HG02678 (cell line): ENCODE results near the gene RPE65.
"Not testable (repeated sequence)": the region's sequence is repeated elsewhere in the genome, so short reads cannot be mapped to it uniquely, and the experiment has no call there.

Experiments
- ATAC-seq: cut with Tn5 transposase; IDR thresholded peaks from one replicate; pipeline ENCODE4 v1.9.1; 2021; ENCODE audit warnings: mild to moderate bottlenecking, moderate library complexity; ENCODE audit not compliant: unreplicated experiment

Gene RPE65

DNA sequence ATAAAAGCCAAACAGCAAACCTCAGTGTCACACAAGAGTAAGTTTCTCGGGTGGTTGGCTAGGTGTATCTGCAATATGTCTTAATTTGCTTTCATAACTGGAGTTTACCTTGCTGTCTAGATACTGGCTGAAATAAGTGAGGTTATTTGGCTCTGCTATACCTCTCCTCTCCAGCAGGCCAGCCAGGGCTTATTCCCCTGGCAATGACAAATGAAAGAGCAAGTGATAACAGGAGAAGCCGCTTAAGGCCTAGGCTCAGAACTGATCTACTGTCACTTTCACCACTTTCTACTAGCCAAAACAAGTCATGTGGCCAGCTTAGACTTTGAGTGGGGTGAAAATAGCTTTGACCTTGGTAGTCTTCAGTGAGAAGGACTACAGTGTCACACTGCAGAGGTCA is 4.8 kb upstream of the RPE65 start:
- peak; percentile 40 for ATAC-seq

DNA sequence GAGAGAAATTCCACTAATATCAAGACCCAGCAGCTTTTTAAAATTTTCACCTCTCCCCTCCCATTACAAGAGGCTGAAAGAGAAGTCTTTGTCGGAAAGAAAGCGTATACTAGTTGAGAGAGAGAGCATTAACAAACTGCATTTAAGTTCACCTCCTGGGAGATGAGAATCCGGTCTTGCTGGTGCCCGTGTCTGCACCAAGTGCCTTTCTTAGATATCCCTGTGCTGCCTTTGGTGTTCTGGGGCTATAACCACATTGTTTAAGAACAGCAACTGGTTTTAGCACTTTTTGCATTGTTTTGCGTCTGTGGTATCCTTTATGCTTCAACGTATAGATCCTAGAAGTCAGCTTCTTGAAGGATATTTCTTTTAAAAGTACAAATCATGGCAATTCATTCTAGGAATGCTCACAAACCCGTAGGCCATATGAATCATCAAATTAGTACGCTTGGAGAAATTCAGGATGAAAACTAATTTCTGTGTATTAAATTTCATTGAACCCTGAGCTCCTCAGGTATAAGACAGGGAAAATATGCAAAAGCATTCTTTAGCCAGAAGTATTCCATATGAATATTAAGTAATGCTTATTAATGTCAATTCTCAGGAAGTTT is 3.4 kb upstream of the RPE65 start:
- ATAC-seq = no peak

DNA sequence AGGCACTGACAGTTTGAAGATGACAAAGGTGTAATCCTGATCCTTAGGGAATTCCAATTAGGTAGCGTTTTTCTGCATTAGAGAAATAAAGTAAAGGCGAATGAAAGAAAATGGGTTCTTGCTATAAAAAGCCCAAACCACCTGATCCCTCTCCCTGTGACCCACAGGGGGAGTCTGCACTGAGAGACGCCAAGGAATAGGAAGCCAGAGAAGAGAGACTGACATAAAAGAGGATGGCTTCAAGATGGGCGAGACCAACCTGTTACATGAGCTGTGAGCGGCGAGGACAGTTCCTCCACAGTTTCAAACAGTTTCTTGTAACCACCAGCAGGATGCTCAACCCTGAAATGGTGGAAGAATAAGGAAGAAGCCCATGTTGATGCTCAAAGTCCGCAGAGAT is 1.4 kb downstream of the RPE65 start:
- ATAC-seq = no peak

DNA sequence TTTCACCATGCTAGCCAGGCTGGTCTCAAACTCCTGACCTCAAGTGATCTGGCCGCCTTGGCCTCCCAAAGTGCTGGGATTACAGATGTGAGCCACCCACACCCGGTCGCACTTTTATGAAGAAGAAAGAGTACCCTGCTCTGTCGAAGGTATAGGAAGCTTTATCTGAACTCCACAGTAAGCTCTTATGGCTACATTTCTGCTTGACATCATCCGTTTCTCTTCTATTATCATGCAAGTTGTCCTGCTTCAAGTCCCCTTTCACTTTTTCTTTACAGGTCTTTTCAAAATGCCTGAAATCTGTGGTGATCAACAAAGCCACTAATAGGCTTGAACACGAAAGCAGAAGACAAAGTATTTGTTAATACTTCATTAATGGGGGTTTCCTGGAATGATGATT is 4.0 kb downstream of the RPE65 start:
- no peak for ATAC-seq

DNA sequence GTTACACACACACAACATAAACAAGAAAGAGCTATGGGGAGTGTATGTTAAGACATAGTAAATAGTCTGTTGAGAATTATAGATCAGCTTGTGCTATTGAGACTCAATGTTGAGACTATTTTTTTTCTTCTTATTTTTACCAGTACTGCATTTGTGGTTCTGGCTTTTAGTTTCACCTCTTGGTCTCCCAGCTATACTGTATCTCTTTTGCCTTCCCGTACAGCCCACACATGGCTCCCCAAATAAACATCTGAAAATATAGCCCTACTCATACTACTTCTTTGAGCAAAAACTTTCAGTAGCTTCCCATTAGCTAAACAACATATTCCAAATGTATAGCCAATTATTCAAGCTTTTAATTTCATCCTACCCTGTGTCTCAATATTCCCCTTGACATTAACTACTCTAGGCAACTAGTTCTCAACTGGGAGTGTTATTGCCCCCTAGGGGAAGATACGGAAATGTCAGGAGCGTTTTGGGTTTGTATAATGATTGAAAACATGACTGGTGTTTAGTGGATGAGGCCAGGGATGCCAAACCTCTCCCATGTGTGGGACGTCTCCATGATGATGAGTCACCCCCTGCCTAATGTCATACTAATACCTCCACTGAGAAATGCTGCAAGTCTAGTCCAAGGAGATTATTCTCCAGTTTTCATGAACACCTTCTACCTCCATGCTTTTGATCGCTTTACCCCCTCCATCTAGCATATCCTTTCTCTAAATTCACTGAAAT is 6.8 kb downstream of the RPE65 start:
- ATAC-seq = peak; percentile 85

DNA sequence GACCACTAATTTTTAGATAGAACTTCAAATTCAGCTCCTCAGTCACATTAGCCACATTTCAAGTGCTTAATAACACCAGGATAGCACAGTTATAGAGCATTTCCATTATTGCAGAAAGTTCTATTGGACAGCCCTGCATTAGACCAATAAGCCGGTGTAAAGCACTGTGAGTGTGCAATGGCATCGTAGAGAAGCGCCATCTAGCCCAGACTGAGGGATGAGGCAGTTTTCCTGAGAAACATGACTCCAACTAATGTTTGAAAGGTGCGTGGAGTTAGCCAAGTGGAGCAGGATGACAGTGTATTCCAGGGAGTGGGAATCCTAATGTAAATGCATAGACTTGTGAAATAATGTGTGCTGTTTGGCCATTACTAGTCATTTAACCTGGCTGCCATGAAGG is 7.7 kb downstream of the RPE65 start:
- ATAC-seq = no peak

DNA sequence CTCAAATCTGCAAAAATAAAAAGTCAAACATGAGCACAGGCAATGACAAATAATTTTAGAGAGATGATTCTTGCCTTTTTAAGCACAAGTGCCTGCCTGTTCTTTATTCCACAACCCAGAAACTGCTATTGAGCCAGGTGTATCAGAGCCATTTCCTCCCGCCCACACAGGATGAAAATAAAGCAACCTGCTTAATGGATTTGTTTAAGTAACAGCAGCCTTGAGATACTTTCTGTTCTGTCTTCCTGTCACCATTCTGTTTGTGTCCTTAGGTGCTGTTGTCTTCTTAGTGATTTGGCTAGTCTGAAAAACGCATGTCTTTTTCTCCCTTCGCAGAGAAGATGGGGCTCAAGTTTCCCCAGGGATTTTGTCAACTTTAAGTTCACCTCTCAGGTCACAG is 11.4 kb downstream of the RPE65 start:
- no peak for ATAC-seq

DNA sequence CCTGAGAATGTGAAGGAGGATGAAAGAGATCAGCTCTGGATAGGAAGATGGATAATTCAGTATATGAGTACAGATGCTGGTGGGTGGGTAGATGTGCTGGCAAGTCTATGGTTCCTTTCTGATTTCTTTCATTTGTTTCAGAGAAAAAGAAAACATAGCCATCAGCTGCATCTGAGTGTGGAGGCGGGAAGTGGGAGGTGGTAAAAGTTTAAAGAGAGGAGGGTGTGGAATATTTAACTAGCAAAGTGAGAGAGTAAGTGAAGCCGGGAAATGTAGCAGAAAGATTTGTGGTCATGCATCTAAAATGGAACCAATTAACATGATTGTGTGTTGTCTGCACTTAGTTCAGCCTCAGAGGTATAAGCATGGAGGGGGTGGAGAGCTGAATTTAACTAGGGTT is 16.4 kb downstream of the RPE65 start:
- ATAC-seq = no peak

DNA sequence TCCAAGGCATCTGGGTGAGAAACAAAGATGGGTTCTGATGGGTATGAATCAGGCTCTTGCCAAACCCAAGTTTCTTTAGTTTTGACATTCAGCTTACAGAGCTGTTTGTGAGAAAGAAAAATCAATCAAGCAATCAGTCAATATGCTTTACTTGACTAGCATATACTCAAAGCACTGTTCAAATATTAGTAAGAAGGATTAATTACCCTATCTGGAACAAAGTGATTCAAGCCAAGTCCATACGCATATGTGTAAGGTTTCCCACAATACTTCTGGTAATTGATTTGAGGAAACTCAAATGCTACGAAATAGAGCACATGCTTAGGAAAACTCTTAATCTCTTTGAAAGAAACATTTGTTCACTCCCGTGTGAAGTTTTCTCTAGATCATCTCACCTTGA is 18.7 kb downstream of the RPE65 start:
- no peak for ATAC-seq

DNA sequence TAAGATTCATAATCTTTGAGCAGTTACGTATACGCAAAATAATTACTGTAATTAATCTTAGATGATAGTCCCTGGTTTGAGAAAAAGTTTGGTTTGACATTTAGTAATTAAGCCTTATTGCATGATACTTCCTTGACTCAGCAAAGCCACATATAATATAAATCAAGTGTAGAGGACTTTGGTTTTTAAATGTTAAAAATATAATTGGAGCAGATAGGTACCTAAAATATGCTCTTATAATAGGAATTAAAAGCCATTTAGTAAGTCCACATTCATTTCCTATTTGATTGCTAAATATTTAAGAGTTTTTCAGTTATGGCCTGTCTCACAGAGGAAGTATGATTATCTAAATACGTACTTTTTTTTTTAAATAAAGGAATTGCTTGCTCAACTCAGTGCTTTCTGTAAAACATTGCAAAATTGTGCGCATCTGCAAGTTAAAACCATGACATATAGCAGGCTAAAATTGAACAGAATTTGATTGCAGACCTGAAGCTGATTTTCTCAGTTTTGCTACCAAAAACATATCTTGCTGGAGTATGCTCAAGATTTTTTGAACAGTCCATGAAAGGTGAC is 20.4 kb downstream of the RPE65 start:
- ATAC-seq = no peak

DNA sequence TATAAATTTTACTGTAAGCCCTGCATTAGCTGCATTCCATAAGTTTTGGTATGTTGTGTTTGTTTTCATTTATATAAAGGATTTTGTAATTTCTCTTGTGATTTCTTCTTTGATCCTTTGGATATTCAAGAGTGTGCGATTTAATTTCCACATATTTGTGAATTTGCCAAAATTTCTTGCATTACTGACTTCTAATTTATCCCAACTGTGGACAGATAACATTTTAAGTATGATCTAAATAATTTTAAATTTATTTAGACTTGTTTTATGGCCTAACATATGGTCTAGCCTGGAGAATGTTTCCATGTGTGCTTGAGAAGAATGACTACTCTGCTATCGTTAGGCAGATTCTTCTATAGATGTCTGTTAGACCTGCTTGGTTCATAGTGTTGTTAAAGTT is 23.2 kb downstream of the RPE65 start:
- ATAC-seq = no peak

DNA sequence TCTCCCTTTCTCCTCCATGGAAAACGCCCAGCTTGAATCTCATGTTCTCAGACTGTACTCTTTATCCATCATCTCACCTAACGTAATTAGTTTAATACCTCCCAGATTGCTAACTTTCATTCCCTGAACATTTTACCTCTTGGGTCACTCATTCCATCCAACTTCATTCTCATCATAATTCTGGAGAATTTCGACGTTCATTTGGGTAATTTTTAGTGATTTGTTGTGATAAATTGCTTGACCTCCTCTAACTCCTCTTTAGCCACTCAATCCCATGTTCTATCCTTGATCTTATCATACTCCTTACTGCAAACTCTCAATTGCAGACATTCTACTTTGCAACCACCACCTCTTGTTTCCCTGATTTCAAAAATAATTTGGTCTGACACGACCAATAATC is 28.4 kb downstream of the RPE65 start:
- ATAC-seq = no peak

DNA sequence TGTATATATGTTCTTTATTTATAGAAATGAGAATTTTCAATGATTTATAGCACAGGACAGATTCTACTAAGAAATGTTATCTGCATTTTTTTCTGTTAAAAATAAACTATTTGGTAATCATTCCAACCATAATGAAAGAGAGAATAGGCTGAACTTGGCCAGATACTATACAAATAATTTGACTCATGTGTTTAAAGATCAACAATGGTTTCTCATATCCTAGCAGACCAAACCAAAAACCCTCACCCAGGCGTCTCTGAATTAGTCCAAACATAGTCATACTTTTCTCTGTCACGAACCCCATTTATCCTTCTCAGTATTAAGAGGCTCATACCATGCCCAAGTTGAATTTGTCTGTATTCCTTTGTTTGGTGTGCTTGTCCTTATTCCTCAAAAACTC is 40.3 kb downstream of the RPE65 start:
- no peak for ATAC-seq

DNA sequence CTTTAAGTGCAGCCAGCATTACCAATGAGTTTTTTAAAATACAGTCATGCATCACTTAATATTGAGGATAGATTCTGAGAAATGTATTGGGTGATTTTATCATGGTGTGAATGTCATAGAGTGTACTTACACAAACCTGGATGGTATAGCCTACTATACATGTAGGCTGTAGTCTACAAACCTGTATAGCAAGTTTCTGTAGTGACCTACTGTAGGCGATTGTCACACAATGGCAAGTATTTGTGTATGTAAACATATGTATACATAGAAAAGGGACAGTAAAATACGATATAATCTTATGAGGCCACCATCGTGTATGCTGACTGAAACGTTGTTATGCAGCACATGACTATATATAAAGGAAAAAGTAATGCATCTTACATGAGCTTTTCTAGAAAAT is 48.2 kb downstream of the RPE65 start:
- ATAC-seq = no peak

DNA sequence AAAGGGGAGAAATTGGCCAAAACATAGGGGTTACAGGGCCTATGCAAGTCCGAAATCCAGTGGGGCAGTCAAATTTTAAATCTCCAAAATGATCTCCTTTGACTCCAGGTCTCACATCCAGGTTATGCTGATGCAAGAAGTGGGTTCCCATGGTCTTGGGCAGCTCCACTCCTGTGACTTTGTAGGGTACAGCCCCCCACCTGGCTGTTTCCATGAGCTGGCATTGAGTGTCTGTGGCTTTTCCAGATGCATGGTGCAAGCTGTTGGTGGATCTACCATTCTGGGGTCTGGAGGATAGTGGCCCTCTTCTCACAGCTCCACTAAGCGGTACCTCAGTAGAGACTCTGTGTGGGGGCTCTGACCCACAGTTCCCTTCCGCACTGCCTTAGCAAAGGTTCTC is 54.2 kb downstream of the RPE65 start:
- ATAC-seq = not testable (repeated sequence)

DNA sequence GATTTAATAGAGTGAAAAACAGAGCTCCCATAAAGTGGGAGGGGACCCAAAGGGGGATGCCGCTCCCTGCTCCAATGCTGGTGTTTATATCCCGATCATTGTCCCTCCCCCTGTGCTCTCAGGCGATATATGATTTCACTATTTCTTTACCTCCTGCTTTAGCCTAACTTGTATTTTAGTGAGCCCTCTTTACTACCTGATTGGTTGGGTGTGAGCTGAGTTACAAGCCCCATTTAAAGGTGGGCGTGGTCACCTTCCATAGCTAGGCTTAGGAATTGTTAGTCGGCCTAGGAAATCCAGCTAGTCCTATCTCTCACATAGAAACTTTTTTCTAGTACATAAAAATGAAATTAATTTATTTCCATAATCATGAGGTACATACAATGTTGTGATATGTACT is 57.3 kb downstream of the RPE65 start:
- ATAC-seq = not testable (repeated sequence)

DNA sequence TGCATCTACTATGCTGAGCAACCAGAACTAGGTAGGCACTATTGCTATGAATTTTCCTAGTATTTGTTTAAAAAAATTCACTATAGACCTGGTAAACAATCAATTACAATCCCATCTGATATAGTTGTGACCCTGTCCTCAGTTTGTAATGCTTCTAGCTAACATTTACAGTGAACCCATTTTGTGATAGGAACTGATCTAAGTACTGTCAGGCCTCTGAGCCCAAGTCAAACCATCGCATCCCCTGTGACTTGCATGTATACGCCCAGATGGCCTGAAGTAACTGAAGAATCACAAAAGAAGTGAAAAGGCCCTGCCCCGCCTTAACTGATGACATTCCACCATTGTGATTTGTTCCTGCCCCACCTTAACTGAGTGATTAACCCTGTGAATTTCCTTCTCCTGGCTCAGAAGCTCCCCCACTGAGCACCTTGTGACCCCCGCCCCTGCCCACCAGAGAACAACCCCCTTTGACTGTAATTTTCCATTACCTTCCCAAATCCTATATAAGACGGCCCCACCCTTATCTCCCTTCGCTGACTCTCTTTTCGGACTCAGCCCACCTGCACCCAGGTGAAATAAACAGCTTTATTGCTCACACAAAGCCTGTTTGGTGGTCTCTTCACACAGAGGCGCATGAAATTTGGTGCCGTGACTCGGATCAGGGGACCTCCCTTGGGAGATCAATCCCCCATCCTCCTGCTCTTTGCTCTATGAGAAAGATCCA is 63.8 kb downstream of the RPE65 start:
- not testable (repeated sequence) for ATAC-seq

DNA sequence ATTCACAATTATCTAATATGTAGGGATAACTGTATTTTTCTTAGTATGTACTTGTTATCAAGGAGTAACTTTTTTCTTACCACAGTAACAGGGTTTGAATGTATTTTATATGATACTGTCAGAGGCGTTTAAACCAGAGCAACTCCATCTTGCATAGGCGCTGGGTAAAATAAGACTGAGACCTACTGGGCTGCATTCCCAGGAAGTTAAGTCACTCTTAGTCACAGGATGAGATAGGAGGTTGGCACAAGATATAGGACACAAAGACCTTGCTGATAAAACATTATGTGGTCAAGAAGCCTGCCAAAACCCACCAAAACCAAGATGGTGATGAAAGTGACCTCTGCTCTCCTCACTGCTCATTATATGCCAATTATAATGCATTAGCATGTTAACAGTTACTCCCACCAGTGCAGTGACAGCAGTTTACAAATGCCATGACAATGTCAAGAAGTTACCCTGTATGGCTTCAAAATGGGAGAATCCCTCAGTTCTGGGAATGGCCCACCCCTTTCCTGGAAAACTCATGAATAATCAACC is 64.8 kb downstream of the RPE65 start:
- no peak for ATAC-seq

DNA sequence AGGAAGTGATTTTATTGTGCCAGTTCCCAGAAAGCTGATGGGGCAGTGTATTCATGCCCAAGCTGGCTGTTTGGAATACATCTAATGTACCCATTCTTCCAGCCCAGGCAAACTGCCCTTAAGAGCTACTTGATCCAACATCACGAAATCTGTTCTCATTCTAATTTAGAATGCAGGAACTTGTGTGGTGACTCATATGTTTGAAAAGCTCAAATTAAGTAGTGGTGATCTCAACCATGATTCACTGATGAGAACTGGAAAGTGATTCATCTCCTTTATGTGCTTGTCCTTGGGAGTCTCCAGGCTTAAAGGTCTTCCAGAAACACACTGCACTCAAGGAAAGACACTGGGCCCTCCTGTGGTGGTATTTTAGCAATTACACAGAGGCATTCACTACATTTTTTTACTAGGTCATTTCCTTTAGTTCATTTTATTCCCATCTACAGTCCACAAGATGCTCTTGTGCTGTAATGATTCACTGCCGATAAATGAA is 65.4 kb downstream of the RPE65 start:
- no peak for ATAC-seq

DNA sequence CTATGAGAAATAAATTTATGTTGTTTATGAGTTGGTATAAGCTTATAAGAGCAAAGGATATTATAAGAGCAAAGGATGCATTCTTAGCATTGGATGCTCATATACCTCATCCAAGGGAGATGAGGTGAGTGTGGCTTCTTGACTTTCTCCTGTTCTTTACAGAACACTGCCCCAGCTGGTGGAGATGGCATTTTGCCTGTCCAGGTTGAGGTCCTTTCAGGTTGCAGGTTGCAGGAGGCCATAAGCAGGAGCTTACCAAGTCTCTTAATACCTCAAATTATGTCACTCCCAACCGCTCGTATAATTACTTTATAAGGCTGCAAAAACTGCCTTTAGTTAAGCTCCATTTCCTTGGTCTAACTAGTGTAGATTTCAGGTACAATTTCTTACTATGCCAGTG is 66.7 kb downstream of the RPE65 start:
- no peak for ATAC-seq

DNA sequence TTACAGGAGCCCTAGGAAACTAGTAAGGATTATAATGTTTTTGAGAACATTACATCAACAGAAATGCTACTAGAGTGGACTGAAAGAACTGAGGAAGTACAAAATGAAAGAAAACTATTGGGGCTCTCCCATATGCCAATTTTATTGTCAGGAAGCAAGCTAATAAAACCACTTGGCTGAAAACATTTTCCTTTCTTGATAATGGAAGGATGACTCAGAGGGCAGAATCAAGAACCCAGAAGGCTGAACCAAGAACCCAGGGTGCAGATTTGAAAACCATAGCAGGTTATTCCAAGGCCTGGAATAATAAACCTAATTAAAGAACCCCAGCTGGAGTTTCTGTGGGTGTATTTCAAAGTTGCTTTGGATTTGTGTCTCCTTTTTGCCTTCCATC is 70.7 kb downstream of the RPE65 start:
- no peak for ATAC-seq
